HG03354 (cell line): Measurements from ENCODE around the gene KLK7.

Experiments used
- ATAC-seq: cut with Tn5 transposase; IDR thresholded peaks from one replicate; pipeline ENCODE4 v1.9.1; 2021; ENCODE audit warnings: mild to moderate bottlenecking; ENCODE audit not compliant: unreplicated experiment, poor library complexity, severe bottlenecking

KLK7 gene

GRCh38 chr19:50944795-50945194 is 38.9 kb downstream of the KLK7 start:
- no peak for ATAC-seq

GRCh38 chr19:50943074-50943828 is 40.5 kb downstream of the KLK7 start:
- ATAC-seq, result no peak

- no peak for ATAC-seq
These were observed 44.1 kb downstream of the KLK7 start for GRCh38 chr19:50939596-50939995.

GRCh38 chr19:50933640-50934039 is 50.1 kb downstream of the KLK7 start:
- no peak for ATAC-seq

GRCh38 chr19:50932690-50933083 is 51.0 kb downstream of the KLK7 start:
- ATAC-seq, result no peak

- ATAC-seq, result no peak
These were observed 51.6 kb downstream of the KLK7 start for GRCh38 chr19:50932018-50932689.

- ATAC-seq, result no peak
These were observed 52.7 kb downstream of the KLK7 start for GRCh38 chr19:50931023-50931422.

GRCh38 chr19:50928831-50929230 is 54.9 kb downstream of the KLK7 start:
- no peak for ATAC-seq
